NAMALWA (cell line): Measurements from ENCODE around the gene MAT2B.

ENCODE experiments used
- DNase-seq: peaks from one replicate; pipeline ENCODE4 v3.0.0-alpha.2; 2015; ENCODE audit warnings: low spot score

The MAT2B gene

GRCh38 chr5:163505368-163506094, at the start of gene MAT2B:
Gene MAT2B (plus strand): TSS chr5:163505619. CDS start chr5:163505687, 68 bp downstream.
- peak; percentile 97 for DNase-seq

DNA sequence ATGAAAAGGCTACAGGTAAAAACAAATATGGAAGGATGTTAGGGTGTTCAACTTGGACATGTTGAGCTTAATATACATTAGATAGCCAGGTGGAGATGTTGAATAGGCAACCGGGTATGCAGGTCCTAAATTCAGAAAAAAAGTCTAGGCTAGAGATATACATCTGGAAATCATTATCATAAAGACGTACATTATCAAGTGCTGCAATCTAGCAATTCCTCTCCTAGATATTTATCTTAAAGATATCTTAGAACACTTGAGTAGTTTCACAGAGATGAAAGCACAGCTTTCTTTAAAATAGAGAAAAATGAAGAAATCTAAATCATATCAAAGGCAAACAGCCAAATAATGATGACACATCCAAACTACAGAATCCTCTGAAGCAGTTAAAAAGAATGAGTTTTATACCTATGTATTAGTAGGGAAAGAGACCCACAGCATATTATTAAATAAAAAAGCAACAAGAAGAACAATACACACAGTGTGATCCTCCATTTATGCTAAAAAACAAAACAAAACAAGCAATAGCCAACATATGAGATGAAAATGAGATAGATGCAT, 49.3 kb upstream of the MAT2B start:
- DNase-seq, result no peak

GRCh38 chr5:163456840-163457239, 48.6 kb upstream of the MAT2B start:
- DNase-seq, result no peak

GRCh38 chr5:163458778-163459385, 46.5 kb upstream of the MAT2B start:
- peak; percentile 48 for DNase-seq

DNA sequence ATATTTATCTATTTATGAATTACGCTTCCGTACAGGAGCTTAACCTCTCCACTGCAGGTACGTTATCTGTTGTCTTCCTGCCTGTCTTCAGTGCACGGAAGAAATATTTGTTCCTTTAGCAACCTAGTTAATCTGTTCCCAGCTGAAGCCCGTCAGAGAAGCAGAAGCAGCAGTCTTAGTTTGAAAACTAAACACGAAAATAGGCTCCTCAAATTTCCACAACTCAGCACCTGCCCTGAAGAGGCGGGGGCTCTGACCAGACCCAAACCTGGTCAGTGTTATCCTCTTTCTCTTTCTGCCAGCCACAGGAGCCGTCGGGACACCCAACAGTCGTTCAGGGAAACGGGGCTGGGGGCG, 46.0 kb upstream of the MAT2B start:
- DNase-seq, result no peak

GRCh38 chr5:163459819-163460561, 45.4 kb upstream of the MAT2B start, which contains the start of gene NUDCD2:
Gene NUDCD2 (minus strand): TSS chr5:163460102. CDS start chr5:163460050, 52 bp downstream.
- DNase-seq, result peak; percentile 99

DNA sequence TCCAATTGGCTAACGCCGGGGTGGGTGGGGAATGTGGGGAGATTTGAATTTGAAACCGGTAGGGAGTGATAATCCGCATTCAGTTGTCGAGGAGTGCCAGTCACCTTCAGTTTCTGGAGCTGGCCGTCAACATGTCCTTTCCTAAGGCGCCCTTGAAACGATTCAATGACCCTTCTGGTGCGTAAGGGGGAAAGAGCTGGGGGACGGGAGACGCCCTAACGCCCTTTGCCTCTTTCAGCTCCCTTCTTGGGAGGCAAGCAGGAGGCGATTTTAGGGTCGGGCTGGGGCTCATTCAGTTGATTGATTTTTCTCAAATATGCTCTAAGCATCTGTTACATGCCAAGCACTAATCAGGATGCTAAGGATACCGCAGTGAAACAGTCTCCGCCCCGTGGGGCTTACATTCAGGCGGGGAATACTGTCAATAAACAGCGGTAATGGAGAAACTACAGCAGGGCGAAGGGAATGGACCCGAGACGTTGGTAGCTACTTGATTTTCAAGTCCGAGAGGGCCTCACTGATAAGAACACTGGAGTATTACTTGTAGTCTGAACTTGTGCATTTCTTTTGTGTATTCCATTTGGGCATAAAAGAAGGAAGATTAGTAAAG, 44.8 kb upstream of the MAT2B start, which contains the start of gene HMMR:
TSS of gene HMMR (plus strand) at position 71 of the 610 bp plus-strand sequence. CDS start at position 132, 61 bp downstream.
- peak; percentile 71 for DNase-seq

DNA sequence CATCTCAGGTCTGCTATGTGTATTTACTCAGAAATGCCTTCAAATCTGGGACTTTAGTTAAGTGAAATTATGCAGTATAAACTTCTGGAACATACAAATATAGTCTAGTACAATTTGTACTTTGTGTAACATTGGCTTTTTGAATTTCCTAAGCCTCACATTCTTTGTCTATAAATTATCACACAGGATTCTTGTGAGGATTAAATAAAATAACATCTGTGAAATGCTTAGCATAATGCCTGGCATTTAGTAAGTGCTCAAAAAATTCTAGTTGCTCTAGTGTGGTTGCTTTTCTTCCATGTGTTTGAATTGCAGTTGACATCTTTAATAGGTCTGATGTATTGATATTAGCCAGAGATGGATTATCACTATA, 42.4 kb upstream of the MAT2B start:
- DNase-seq, result no peak

GRCh38 chr5:163467682-163468081, 37.7 kb upstream of the MAT2B start:
- DNase-seq, result no peak

- no peak for DNase-seq
Observed at GRCh38 chr5:163473635-163474243, 31.7 kb upstream of the MAT2B start.

DNA sequence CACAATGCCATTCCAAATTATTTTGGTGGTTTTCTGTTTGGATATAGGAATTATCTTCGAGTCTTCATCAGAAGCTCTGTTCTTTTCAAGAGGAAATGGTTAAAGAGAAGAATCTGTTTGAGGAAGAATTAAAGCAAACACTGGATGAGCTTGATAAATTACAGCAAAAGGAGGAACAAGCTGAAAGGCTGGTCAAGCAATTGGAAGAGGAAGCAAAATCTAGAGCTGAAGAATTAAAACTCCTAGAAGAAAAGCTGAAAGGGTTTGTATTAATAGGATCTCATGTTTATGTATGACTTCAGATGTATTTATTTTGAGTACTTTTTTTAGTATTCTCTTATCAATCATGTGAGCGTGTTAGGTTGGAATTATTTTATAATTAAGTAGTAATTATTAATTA, 30.0 kb upstream of the MAT2B start:
- DNase-seq, result no peak

DNA sequence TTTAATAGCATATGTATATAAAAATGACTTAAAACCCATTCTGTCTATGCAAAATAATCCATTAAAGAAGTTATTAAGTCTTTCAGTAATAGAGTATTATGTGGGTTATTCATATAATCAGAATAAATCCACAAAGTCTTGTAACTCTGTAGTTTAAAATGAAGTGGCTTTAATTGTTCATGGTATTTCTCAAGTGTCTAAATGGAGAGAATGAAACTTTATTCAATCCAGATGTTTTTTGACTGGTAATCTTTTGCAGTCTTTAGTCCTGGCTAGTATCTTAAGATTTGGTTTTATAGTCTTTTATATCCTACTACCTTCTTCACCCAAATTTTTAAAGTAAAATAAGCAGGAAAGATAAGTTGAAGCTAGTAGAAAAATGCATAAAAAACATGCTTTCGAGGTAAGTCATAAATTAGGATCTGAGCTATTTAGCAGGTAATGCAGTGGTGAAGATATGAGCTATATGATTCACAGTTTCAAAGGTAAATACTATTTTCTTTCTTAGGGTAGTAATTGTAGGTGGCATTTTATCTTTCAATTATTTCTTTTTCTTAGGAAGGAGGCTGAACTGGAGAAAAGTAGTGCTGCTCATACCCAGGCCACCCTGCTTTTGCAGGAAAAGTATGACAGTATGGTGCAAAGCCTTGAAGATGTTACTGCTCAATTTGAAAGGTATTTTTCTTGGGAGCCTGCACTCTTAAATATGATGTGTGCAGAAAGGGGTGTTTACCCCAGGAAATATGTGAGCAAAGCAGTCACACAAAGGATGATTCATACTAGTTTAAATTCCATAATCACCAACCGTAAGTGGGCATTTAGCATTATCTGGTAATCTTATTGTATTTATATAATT, 27.1 kb upstream of the MAT2B start:
- DNase-seq, result no peak

DNA sequence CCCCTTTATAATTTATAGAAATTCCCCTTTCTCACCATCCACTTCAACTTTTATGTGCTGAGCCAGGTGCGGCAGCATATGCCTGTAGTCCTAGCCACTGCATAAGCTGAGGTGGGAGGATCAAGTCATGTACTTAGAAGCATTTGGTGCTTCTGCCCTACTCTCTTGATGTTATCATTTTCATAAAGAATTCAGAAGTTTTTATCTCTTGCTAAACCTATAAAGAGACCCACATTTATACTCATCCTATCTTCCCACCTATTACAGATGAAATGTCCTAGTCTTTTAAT, 26.5 kb upstream of the MAT2B start:
- no peak for DNase-seq

- DNase-seq, result no peak
Observed at GRCh38 chr5:163489055-163489744, 16.2 kb upstream of the MAT2B start.

GRCh38 chr5:163489745-163490075, 15.7 kb upstream of the MAT2B start:
- no peak for DNase-seq

DNA sequence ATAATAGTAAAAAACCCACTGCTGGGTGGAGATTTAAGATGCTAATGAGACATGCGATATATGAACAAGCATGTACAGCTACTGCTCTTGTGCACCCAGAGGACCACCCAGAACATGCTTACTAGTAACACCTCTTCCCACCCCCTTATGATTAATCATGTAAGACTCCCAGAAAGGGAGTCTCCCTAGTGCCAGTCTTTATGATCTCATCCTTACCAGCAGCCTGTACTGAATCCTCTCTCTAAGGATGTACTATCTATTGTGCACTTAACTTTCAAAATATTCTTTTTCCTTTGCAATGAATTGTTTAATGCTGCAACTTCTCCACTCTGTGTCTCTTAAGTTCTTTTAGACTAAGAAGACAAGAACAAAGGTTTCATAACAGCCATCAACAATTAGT, 9.1 kb upstream of the MAT2B start:
- DNase-seq, result no peak

DNA sequence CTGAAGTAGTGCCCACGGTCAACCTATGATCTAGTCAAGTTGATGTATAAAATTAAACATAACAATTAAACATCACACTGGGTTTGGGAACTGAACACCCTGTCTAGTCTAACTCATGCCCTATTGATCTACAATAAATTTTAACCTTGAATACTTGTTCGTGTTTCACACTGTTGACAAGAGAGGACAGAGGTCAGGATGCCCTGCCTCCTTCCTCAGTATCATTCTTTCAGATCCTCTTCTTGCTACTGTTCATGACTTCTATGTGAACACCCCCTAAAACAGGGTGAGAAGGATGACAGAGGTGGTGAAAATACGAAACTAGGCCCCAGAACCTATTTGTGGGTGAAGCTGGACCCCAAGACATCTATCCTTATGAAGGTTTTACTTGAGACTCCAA, 8.1 kb upstream of the MAT2B start:
- DNase-seq, result no peak

DNA sequence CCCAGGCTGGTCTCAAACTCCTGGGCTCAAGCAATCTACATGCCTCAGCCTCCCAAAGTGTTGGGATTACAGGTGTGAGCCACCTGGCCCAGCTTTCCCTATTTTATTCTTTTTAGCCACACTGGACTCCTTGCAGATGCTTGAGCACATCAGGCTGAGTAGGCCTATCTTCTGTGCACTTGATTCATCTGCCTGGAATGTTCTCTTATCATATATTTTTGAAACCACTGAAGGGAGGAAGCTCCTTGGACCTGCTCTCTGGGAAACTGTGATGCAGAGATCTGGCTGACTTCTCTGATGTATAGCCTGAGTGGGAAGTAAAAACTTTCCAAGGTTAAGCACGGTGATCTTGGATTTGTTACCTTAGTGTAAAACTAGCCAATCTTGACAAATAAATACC, 6.5 kb upstream of the MAT2B start:
- DNase-seq, result no peak

DNA sequence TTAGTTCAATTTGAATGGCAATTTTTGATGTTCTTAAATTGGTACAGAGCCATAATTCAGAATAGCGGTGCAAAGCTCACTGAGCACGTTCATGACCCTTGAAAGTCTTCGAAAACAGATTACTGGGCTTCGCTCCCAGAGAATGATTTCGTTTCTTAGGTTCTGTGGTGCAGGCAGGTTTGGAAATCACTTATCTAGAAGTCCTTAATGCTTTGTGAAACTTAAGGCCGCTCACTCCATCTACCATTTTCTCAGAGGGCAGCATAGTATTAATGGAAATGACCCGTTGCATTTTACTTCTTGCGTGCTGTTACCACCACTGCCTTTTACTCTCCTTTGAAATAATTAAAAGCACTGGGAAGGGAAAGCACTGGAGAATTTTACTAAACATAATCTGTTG, 2.9 kb upstream of the MAT2B start:
- DNase-seq, result no peak
